GM04504 (cell line): ENCODE results near the gene KRTAP10-9.
"Not testable (repeated sequence)": the region's sequence is repeated elsewhere in the genome, so short reads cannot be mapped to it uniquely, and the experiment has no call there.

Source experiments
- DNase-seq: peaks from one replicate; pipeline ENCODE4 v3.0.0-alpha.2; 2012; ENCODE audit warnings: low read depth

KRTAP10-9 gene

GRCh38 chr21:44626673-44627143, at the start of gene KRTAP10-9:
Gene KRTAP10-9, plus strand, starts transcription at chr21:44627093. Its CDS starts 79 bp downstream, at chr21:44627172.
- DNase-seq: no peak

GRCh38 chr21:44578371-44579055, 48.4 kb upstream of the KRTAP10-9 start:
- DNase-seq: no peak

DNA sequence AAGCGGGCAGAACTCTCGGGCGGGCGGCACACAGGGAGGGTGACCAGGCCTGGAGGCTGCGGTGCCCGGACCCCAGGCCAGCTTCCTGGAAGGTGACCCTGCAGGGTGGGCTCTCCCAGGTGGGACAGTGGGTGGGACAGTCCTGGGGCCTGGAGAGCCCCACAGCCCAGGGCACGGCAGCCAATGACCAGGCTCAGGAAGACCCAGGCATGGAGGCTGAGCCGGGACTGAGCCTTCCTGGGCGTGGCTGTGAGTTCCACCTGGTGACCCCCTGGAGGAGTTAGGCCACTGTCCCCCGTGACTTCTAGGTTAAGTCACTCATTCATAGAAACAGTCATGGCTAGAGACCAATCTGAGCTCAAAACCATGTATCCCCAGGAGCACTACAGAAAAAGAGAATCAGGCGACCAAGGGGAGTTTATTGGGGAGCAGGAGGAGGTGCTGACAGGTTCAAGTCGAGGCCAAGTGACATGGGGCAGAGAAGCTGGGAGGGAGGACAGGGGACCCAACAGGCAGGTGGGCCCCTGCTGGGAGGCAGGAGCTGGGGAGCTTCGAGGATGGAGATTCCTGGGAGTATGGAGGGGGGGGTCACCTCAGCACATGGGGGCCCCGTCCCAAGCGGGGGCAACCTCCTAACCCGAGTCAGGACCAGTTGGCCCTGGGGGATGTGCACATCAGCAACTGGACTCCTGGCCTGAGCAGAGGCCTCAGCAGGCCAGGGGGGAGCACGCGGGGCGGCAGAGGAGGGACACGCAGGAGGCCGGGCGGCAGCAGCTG, 47.6 kb upstream of the KRTAP10-9 start:
- DNase-seq: no peak

GRCh38 chr21:44579833-44580144, 47.1 kb upstream of the KRTAP10-9 start:
- no peak for DNase-seq

DNA sequence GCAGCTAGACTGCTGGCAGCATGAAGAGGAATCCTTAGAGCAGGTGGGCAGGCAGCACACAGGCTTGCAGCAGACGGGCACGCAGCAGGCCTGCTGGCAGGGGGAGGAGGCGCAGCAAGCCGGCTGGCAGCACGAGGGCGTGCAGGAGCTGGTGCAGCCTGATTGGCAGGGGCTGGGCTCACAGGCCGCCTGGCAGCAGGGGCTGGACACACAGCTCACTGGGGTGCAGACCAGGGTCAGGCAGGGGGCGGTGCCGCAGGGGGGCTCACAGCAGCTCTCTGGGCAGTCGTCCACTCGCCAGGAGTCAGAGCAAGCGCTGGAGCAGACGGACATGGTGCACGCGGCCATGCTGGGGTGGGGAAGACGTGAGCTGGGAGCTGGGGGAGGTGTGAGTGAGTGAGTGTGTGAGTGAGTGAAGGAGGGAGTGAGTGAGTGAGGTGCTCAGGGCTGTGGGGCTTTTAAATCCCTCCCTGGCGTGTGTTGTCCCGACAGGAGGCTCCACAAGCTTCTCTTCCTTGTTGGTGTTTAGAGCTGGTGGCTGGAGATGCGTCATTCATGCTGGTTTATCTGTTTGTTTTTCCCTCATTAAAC, 46.6 kb upstream of the KRTAP10-9 start, which contains the start of gene KRTAP10-5:
KRTAP10-5 (minus strand) TSS at position 374 of the 591 bp plus-strand sequence; CDS start at position 348, 26 bp downstream.
- DNase-seq: not testable (repeated sequence)

DNA sequence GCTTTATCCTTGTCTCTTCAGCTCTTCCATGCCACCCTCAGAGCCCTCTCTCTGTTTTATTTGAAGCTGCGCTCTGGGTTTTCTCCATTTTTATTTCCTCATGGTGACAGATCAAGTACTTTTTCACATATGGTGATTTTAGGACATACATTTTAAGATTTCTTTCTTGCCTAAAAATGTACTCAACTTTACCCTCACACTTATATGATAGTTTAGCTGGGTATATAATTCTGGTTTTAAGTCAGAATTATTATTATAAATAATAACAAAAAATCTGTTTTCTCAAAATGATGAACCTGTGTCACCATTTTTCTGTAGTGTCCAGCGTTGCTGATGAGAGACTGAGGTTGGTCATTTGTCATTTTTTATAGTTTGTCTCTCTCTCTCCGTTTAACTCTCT, 45.7 kb upstream of the KRTAP10-9 start:
- no peak for DNase-seq

DNA sequence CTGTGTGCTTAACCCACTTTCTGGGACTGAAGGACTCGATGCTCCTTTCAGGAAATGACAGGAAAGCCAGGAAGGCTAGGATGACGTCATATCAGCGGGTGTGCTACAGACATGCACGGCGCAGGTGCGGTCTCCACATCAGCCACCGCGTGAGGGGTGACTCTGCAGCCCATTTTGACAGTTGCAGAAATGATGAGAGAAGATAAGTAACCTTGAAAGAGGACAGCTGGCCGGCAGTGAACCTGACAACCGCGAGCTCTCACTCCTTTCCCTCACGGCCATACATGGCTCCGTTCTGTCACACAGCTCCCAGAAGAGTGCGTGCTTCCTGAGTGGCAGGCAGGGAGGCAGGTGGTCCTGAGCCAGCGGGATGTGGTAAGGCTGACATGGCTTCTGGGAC, 44.8 kb upstream of the KRTAP10-9 start:
- no peak for DNase-seq

DNA sequence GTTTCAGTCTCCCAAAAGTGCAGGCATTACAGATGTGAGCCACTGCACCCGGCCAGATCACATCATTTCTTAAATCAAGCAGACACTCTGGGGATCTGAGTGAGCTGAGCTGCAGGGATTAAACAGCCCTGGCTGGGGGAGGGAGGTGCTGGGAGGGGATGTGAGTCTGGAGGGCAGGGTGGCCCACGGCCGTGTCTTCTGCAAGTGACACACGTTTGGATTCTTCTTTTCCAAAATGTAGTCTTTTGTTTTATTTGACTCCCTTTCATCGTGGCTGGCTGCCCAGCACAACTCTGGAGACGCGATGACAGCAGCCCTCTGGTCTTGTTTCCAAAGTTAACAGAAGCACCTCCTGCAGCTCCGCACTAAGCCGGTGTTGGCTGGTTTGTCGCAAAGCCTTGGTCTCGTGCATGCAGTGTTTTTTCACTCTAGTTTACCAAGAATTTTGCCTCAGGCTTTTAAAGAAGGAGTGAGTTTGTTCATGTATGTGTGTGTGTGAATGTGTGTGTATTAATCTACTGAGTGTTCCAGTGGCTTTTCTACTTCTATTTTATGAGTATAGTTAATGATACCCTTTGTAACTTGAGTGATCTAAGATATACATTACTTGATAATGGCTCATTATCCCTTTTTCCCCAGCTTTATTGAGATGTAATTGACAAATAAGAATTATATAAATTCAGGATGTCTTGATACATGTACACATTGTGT, 43.6 kb upstream of the KRTAP10-9 start:
- DNase-seq: no peak

GRCh38 chr21:44583800-44584147, 43.1 kb upstream of the KRTAP10-9 start:
- DNase-seq: no peak

GRCh38 chr21:44585892-44586291, 41.0 kb upstream of the KRTAP10-9 start:
- no peak for DNase-seq

DNA sequence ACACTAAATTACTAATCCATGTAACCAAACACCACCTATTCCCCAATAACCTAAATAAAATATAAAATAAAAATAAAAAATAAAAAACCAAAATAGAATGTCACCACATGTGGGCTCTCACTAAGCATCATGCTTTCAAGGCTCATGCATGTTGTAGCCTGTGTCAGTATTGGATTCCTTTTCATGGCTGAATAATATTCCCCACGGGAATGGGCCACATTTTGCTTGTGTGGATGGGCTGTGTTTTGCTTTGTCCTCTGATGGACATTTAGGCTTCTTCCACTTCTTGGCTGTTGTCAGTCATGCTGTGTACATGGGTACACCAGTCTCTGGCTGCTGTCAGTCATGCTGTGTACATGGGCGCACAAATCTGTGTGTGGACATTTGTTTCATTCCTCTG, 37.8 kb upstream of the KRTAP10-9 start:
- no peak for DNase-seq

DNA sequence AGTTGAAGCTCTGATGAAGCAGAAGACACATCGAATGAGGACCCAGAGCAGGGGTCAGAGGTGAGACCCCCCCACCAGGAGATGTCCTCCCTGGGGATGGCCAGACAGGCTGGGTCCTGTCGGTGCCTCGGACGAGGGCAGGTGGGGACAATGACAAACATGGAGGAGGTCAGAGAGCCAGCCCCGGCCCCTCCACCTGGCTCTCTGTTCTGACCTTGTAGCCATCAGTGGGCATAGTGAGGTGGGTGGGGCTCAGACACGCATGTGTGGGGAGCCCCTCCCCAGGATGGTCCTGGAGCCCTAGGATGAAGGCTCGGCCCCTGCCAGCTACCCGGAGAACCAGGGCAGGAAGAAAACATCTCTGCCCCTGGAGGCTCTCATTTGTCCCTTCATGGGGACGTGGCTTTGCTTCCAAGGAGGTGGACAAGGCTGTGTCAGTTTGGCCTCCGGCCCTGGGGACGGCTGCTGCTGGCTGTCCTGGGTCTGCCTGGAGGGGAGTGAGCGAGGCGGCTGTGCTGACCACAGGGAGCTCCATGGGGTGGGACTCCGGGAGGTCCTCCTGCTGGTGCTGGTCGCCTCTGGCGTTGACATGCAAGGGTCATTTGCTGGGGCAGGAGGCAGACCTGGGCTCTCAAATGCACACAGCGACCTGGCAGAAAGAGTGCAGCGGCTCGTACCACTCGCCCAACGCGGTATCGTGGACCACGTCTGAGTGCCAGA, 37.1 kb upstream of the KRTAP10-9 start:
- no peak for DNase-seq

DNA sequence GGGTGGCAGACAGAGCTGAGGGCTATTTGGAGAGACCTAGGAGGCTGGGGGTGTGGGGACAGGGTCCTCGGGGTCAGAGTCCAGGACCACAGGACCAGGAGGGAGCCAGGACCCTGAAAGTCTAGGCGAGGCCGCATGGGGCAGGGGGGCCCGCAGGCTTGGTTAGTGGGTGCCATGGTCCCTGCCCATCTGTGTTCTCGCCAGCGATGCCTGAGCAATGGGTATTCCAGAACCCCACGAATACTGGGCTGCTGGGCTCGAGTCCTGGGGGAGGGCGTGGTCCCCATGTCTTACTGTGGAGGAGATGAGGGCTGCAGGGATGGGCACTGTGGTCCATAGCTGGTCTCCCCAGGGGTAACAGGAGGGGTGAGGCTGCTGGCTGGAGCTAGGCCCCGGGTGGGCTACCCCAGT, 36.6 kb upstream of the KRTAP10-9 start:
- no peak for DNase-seq

DNA sequence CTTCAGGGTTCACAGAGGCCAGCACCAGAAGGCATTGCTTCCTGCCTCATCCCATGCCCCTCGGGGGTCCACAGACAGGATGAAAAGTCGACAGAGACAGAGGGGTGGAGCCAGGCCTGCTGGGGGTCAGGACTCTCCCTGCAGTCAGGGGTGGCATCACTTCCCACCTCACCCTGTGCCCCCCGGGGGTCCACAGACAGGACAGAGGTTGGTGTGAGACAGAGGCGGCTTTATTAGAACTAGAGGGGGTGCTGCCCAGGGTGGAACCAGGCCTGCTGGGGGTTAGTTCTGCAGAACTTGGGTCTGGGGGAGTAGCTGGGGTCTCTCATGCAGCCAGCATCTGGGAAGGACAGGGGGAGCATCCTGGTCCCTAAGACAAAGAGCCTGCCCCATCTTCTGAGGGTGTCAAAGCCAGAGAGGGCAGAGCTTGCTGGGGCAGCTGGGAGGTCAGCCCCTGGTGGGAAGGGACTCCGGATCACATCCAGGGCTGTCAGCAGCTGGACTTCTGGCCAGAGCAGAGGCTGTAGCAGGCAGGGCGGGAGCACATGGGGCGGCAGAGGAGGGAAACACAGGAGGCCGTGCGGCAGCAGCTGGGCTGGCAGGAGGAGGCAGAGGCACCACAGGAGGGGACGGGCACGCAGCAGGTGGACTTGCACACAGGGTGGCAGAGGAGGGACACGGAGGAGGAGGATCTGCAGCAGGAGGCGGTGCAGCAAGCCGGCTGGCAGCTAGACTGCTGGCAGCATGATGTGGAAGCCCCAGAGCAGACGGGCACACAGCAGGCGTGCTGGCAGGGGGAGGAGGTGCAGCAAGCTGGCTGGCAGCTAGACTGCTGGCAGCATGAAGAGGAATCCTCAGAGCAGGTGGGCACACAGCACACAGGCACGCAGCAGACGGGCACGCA, 35.7 kb upstream of the KRTAP10-9 start:
- DNase-seq: not testable (repeated sequence)

GRCh38 chr21:44591801-44592130, 35.1 kb upstream of the KRTAP10-9 start:
- DNase-seq: not testable (repeated sequence)

DNA sequence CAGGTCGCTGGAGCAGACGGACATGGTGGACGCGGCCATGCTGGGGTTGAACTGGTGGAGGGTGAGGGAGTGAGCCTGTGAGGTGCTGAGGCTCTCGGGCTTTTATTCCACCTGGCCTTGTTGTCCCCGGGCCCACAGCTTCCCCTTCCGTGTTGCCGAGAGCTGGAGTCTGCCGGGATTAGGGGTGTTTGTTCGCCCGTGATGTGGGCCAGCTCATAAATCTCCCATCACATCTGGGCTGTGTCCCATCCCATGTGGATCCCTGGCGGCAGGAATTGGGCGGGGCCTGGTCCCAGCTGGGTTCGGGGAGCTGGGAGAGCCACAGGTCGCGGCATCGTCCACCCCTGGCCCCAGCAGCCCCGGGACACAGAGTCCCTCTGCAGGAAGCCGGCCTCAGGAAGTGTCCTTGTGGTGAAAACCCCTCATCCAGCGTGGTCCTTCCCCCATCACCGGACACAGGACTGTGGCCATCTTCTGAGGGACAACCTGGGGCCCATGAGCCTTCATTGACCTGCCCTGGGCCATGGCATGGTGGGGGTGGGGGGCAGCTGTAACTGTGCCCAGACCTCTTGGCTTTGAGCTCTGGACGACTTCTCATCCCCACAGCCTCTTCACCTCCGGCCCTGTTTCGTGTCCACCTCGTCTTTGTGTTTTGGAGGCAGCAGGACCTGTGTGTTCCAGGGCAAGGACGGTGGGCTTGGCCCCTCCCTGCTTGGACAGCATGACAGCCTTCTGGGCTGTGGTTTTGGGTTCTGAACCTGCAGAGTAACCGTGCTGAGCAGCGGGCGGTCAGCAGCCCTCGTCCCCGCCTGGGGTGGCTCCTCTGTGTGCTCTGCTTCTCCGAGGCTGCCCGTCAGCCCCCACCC, 34.2 kb upstream of the KRTAP10-9 start, which contains the start of gene KRTAP10-6:
KRTAP10-6 (minus strand) TSS at position 60 of the 866 bp plus-strand sequence; CDS start at position 39, 21 bp downstream.
- DNase-seq: no peak

GRCh38 chr21:44593598-44594405, 33.1 kb upstream of the KRTAP10-9 start:
- DNase-seq: no peak

GRCh38 chr21:44594406-44594916, 32.4 kb upstream of the KRTAP10-9 start:
- DNase-seq: no peak

GRCh38 chr21:44595524-44595923, 31.4 kb upstream of the KRTAP10-9 start:
- DNase-seq: no peak
